ENCODE measurements around the gene CRY1.
A peak's percentile ranks its signal among the peaks of the same experiment; 100 is the strongest.
"Not testable (repeated sequence)": the region's sequence is repeated elsewhere in the genome, so short reads cannot be mapped to it uniquely, and the experiment has no call there.

CRY1 gene

DNA sequence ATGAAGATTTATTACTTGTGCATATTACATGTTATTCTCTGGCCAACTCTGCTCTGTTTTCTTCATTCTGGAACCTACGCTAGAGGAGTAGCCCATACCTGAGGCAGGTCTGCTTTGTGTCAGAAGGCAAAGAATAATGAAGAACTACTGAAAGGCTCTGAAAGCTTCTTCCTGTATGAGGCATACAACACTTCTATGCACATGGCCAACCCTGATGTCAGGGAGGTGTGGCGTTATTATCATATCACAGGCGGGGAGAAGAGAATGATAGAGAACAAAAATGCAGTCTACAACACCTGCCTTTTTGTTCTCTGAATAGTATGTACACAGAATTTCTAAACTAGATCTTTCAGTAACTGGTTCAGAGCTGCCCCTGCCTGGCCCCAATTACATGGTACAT lies 32.5 kb upstream of the CRY1 start:
- in situ Hi-C loops (cut with MboI; ENCODE audit: low sequenced_read_pairs), result loop anchor here (5.0 kb wide), 1 partner anchor 481 kb away; no protein-coding TSS in a partner anchor
- H3K9me3 ChIP-seq, result peaks cover 3% of the 10 kb centered on the region; the same call in 1 of the 2 replicates
- H3K4me3 ChIP-seq, result no peak overlapping the region
- peaks cover 21% of the 10 kb centered on the region; the same call in 1 of the 2 replicates for H3K27me3 ChIP-seq (ENCODE audit: low read depth)
- peaks cover 14% of the 10 kb centered on the region for H3K4me1 ChIP-seq
- H3K36me3 ChIP-seq (replicated peaks), result no peaks in the 10 kb centered on the region
- no peak for DNase-seq (ENCODE audit: low spot score in 2 of 2)

- no peak for DNase-seq (ENCODE audit: low spot score in 2 of 2)
- Histone ChIP-seq H3K4me1 (peaks cover 9% of the 10 kb centered on the region), H3K4me3 (no peak overlapping the region), H3K36me3 (replicated peaks) (no peaks in the 10 kb centered on the region), H3K9me3 (peaks cover 3% of the 10 kb centered on the region; the same call in 1 of the 2 replicates), H3K27me3 (ENCODE audit: low read depth) (peaks cover 20% of the 10 kb centered on the region)
- in situ Hi-C loops (cut with MboI; ENCODE audit: low sequenced_read_pairs), result no loop called here
Measured at GRCh38 chr12:107122452-107122958, 29.2 kb upstream of the CRY1 start.

DNA sequence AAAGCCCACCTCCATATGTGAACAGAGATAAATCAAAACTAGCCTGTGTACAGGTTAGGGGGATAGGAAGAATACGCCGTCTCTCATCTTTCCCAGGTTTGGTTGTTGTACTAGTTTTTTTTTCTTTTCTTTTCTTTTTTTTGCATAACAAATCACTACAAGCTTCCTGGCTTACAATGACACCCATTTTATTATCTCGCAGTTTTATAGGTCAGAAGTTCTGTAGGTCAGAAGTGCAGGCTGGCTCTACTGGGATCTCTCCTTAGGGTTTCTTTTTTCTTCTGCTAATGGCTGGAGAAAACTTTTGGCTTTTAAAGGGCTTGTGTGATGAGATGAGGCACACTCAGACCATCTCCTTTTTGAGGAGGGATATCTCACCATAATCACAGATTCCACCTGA lies 25.7 kb upstream of the CRY1 start:
- peaks cover 3% of the 10 kb centered on the region; the same call in 1 of the 2 replicates for H3K9me3 ChIP-seq
- H3K36me3 ChIP-seq (replicated peaks), result no peaks in the 10 kb centered on the region
- H3K27me3 ChIP-seq (ENCODE audit: low read depth), result peaks cover 31% of the 10 kb centered on the region
- DNase-seq (ENCODE audit: low spot score in 2 of 2), result peak in 1 of 2 experiments; percentile 60
- peaks cover 5% of the 10 kb centered on the region; the same call in 1 of the 2 replicates for H3K4me1 ChIP-seq
- no peak overlapping the region for H3K4me3 ChIP-seq
- in situ Hi-C loops (cut with MboI; ENCODE audit: low sequenced_read_pairs), result no loop called here

GRCh38 chr12:107118624-107119023 lies 25.3 kb upstream of the CRY1 start:
- Histone ChIP-seq H3K4me1 (peaks cover 5% of the 10 kb centered on the region; the same call in 1 of the 2 replicates), H3K27me3 (ENCODE audit: low read depth) (peaks cover 30% of the 10 kb centered on the region), H3K36me3 (replicated peaks) (no peaks in the 10 kb centered on the region), H3K4me3 (no peak overlapping the region), H3K9me3 (peaks cover 3% of the 10 kb centered on the region; the same call in 1 of the 2 replicates)
- in situ Hi-C loops (cut with MboI; ENCODE audit: low sequenced_read_pairs), result no loop called here
- no peak for DNase-seq (ENCODE audit: low spot score in 2 of 2)

- H3K9me3 ChIP-seq, result no peaks in the 10 kb centered on the region
- H3K4me1 ChIP-seq, result peaks cover 23% of the 10 kb centered on the region
- no peaks in the 10 kb centered on the region for H3K36me3 ChIP-seq (replicated peaks)
- in situ Hi-C loops (cut with MboI; ENCODE audit: low sequenced_read_pairs), result no loop called here
- H3K27me3 ChIP-seq (ENCODE audit: low read depth), result peaks cover 16% of the 10 kb centered on the region
- no peak for DNase-seq (ENCODE audit: low spot score in 2 of 2)
- H3K4me3 ChIP-seq, result no peak overlapping the region
Measured at GRCh38 chr12:107115119-107115518, 21.8 kb upstream of the CRY1 start.

DNA sequence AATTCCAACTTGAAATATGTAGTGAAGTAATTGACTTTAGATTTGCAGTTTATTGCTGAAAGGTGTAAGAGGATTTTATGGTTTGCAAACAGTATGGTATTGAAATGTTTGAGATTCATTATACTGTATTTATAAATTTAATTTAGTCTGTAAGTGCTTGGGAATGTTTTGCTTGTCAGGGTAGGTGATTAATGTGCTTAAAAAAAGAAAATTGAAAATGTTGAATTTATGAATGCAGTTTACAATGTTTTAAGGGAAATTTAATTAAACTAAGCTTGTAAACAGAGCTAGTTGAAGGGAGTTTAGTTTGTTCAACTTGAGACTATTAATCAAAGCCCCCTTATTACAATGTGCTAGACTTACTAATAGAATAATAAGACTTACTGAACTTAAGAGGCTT lies 18.0 kb upstream of the CRY1 start:
- H3K4me3 ChIP-seq, result no peak overlapping the region
- peaks cover 18% of the 10 kb centered on the region for H3K4me1 ChIP-seq
- peaks cover 7% of the 10 kb centered on the region for H3K27me3 ChIP-seq (ENCODE audit: low read depth)
- no peaks in the 10 kb centered on the region for H3K36me3 ChIP-seq (replicated peaks)
- DNase-seq (ENCODE audit: low spot score in 2 of 2), result no peak
- in situ Hi-C loops (cut with MboI; ENCODE audit: low sequenced_read_pairs), result no loop called here
- no peaks in the 10 kb centered on the region for H3K9me3 ChIP-seq

DNA sequence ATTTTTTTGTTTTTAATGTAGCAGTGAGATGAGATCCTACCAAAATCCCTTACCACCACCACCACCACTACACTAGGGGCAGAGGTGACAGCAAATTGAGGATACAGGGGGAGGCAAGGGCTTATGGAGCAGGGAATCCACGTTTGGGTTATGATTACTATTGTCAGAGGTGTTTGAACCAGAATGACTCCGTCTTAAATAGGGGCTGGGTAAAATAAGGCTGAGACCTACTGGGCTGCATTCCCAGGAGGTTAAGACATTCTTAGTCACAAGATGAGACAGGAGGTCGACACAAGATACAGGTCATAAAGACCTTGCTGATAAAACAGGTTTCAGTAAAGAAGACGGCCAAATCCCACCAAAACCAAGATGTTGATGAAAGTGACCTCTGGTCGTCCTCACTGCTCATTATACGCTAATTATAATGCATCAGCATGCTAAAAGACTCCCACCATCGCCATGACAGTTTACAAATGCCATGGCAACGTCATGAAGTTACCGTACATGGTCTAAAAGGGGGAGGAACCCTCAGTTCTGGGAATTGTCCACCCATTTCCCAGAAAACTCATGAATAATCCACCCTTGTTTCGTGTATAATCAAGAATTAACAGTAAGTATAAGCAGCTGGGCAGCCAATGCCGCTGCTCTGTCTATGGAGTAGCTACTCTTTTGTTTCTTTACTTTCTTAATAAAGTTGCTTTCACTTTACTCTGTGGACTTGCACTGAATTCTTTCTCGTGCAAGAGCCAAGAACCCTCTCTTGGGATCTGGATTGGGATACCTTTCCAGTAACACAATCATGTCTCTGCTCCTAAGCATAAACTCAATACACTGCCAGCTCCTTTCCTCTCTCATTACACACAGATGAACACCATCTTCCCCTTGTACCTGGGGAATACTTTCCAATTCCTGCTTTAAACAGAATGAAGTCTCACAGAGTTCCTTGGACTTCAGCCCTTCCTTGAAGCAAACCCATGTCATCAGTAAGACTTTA lies 16.7 kb upstream of the CRY1 start:
- Histone ChIP-seq H3K4me1 (peaks cover 18% of the 10 kb centered on the region), H3K27me3 (ENCODE audit: low read depth) (0 out of 2 replicates have a peak, but pooled peaks cover 4% of the 10 kb centered on the region), H3K9me3 (no peaks in the 10 kb centered on the region), H3K4me3 (no peak overlapping the region), H3K36me3 (replicated peaks) (no peaks in the 10 kb centered on the region)
- DNase-seq (ENCODE audit: low spot score in 2 of 2), result no peak
- in situ Hi-C loops (cut with MboI; ENCODE audit: low sequenced_read_pairs), result no loop called here

DNA sequence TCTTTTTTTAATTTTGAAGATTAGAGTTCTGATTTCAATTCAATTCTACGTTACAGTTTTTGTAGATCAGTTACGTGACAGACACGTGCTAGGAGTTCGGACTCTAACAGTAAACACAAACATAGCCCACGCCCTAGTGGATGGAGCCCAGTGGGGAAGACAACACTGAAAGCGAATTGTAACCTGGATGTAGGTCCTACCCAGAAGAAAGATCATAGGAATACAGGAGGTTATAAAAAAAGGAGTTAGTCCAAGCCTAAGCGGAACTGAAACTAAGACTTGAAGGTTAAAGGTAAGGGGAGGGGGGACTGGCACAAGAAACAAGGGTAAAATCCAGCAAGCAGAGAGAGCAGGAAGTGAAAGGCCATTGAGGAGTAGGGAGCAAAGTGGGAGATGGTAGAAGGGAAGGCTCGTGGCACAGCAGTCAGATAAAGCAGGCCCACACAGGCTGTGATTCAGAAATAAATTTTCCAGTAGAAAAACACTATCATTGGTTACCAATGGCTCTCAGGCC lies 15.7 kb upstream of the CRY1 start:
- Histone ChIP-seq H3K9me3 (no peaks in the 10 kb centered on the region), H3K4me1 (peaks cover 18% of the 10 kb centered on the region), H3K4me3 (no peak overlapping the region), H3K36me3 (replicated peaks) (no peaks in the 10 kb centered on the region), H3K27me3 (ENCODE audit: low read depth) (no peaks in the 10 kb centered on the region)
- no peak for DNase-seq (ENCODE audit: low spot score in 2 of 2)
- in situ Hi-C loops (cut with MboI; ENCODE audit: low sequenced_read_pairs), result no loop called here

GRCh38 chr12:107108366-107108765 lies 15.0 kb upstream of the CRY1 start:
- in situ Hi-C loops (cut with MboI; ENCODE audit: low sequenced_read_pairs); DNase-seq (ENCODE audit: low spot score in 2 of 2); H3K4me3 ChIP-seq; H3K27me3 ChIP-seq (ENCODE audit: low read depth); H3K36me3 ChIP-seq (replicated peaks); H3K9me3 ChIP-seq: not testable (repeated sequence)
- peaks cover 18% of the 10 kb centered on the region for H3K4me1 ChIP-seq

GRCh38 chr12:107107381-107107780 lies 14.0 kb upstream of the CRY1 start:
- in situ Hi-C loops (cut with MboI; ENCODE audit: low sequenced_read_pairs), result no loop called here
- Histone ChIP-seq H3K4me1 (peaks cover 17% of the 10 kb centered on the region), H3K4me3 (no peak overlapping the region), H3K9me3 (no peaks in the 10 kb centered on the region), H3K36me3 (replicated peaks) (no peaks in the 10 kb centered on the region), H3K27me3 (ENCODE audit: low read depth) (no peaks in the 10 kb centered on the region)
- no peak for DNase-seq (ENCODE audit: low spot score in 2 of 2)

DNA sequence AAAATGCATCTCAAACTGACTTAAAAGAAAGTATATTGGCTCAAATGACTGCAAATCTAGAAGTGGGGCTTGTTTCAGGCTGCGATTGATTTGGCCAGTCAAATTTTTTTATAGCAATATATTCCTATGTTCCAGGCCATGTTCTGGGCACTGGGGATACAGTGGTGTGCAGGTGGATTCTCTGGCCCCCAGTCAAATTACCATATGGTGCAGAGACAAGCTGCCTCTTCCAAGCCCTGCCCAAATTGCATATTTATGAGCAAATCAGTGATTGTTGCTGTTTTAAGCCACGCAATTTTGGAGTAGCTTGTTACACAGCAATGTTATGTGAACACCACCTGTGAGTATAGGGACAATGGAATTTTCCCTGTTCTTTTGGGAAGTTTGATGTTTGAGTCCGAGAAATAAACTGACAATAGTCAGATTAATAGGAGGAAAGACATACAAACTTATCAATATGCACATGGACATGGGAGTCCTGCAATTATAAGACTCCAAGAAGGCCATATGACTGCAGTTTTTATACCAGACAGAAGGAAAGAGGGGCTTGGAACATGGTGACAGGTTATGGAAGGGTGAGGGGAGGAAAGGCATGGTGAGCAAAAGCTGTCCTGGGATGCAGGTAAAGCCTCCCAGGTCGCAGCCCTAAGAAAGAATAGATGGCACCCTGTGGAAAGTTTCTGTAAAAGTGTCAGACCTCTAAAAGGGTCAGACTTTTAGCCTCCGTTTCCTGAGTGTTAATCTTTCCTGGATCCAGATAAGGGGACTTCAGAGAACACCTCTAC lies 13.1 kb upstream of the CRY1 start:
- peaks cover 8% of the 10 kb centered on the region for H3K4me1 ChIP-seq
- H3K9me3 ChIP-seq, result no peaks in the 10 kb centered on the region
- in situ Hi-C loops (cut with MboI; ENCODE audit: low sequenced_read_pairs), result no loop called here
- H3K27me3 ChIP-seq (ENCODE audit: low read depth), result no peaks in the 10 kb centered on the region
- DNase-seq (ENCODE audit: low spot score in 2 of 2), result no peak
- H3K4me3 ChIP-seq, result no peak overlapping the region
- H3K36me3 ChIP-seq (replicated peaks), result no peaks in the 10 kb centered on the region

DNA sequence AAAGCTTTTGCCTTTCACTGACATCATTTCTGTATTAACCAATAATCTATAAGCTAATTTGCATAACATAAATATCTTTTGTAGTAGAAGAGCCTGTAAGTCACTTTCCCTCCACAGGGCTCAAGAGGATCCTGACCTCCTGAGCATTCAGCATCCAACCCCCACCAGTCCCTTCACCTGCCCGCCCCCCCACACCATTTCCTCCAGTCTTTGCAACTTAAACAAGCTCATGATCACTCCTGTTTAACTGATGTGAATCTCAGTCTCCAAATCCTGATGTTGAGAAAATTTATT lies 12.0 kb upstream of the CRY1 start:
- in situ Hi-C loops (cut with MboI; ENCODE audit: low sequenced_read_pairs), result no loop called here

GRCh38 chr12:107103516-107103915 lies 10.2 kb upstream of the CRY1 start:
- no peaks in the 10 kb centered on the region for H3K4me1 ChIP-seq
- in situ Hi-C loops (cut with MboI; ENCODE audit: low sequenced_read_pairs), result no loop called here
- no peaks in the 10 kb centered on the region for H3K27me3 ChIP-seq (ENCODE audit: low read depth)

More for the DNA sequence above, 12.0 kb upstream of the CRY1 start:
- Histone ChIP-seq H3K9me3 (no peaks in the 10 kb centered on the region), H3K36me3 (replicated peaks) (no peaks in the 10 kb centered on the region), H3K27me3 (ENCODE audit: low read depth) (no peaks in the 10 kb centered on the region), H3K4me1 (no peaks in the 10 kb centered on the region; the same call in 1 of the 2 replicates), H3K4me3 (no peak overlapping the region)
- no peak for DNase-seq (ENCODE audit: low spot score in 2 of 2)

More at GRCh38 chr12:107103516-107103915, 10.2 kb upstream of the CRY1 start:
- DNase-seq (ENCODE audit: low spot score in 2 of 2), result no peak
- H3K9me3 ChIP-seq, result no peaks in the 10 kb centered on the region
- no peak overlapping the region for H3K4me3 ChIP-seq
- no peaks in the 10 kb centered on the region for H3K36me3 ChIP-seq (replicated peaks)
